ENCODE measurements around the gene LYPD1.

The LYPD1 gene

DNA sequence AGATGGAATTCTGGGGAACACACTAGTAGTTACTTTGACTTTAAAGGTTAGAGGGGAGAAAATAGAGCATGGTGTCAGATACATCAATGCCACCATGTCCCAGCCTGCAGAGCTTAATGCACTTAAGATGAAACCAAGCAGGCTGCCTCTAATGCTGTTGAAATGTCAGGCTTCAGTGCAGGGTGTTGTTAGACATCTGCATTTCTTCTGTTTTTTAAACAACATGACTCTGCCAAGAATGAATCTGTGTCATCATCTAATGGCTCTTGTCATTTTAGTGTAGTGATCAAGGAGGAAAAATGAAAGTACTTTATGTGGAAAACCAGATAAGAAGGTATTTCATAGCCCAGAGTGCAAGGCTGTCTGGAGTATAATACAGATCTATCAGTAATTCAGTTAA lies 29.9 kb downstream of the LYPD1 start:
- TF ChIP-seq CREB1 (IDR thresholded peaks at IDR 0.05; ENCODE audit: low read depth) (no peak), FOXM1 (IDR thresholded peaks at IDR 0.05; ENCODE audit: borderline replicate concordance, low read depth) (no peak), EGR1 (IDR thresholded peaks at IDR 0.05) (no peak), CEBPB (IDR thresholded peaks at IDR 0.05) (no peak), ZBTB7A (IDR thresholded peaks at IDR 0.05; ENCODE audit: low read depth) (no peak), TEAD4 (IDR thresholded peaks at IDR 0.05) (no peak), TAF1 (IDR thresholded peaks at IDR 0.05; ENCODE audit: low read depth) (no peak), YY1 (IDR thresholded peaks at IDR 0.05; ENCODE audit: low read depth) (no peak)
- TF ChIP-seq, protein P1, sequence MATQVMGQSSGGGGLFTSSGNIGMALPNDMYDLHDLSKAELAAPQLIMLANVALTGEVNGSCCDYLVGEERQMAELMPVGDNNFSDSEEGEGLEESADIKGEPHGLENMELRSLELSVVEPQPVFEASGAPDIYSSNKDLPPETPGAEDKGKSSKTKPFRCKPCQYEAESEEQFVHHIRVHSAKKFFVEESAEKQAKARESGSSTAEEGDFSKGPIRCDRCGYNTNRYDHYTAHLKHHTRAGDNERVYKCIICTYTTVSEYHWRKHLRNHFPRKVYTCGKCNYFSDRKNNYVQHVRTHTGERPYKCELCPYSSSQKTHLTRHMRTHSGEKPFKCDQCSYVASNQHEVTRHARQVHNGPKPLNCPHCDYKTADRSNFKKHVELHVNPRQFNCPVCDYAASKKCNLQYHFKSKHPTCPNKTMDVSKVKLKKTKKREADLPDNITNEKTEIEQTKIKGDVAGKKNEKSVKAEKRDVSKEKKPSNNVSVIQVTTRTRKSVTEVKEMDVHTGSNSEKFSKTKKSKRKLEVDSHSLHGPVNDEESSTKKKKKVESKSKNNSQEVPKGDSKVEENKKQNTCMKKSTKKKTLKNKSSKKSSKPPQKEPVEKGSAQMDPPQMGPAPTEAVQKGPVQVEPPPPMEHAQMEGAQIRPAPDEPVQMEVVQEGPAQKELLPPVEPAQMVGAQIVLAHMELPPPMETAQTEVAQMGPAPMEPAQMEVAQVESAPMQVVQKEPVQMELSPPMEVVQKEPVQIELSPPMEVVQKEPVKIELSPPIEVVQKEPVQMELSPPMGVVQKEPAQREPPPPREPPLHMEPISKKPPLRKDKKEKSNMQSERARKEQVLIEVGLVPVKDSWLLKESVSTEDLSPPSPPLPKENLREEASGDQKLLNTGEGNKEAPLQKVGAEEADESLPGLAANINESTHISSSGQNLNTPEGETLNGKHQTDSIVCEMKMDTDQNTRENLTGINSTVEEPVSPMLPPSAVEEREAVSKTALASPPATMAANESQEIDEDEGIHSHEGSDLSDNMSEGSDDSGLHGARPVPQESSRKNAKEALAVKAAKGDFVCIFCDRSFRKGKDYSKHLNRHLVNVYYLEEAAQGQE (IDR thresholded peaks at IDR 0.05; ENCODE audit: low read depth): no peak
- TF ChIP-seq, protein P2, sequence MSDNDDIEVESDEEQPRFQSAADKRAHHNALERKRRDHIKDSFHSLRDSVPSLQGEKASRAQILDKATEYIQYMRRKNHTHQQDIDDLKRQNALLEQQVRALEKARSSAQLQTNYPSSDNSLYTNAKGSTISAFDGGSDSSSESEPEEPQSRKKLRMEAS (IDR thresholded peaks at IDR 0.05): no peak

DNA sequence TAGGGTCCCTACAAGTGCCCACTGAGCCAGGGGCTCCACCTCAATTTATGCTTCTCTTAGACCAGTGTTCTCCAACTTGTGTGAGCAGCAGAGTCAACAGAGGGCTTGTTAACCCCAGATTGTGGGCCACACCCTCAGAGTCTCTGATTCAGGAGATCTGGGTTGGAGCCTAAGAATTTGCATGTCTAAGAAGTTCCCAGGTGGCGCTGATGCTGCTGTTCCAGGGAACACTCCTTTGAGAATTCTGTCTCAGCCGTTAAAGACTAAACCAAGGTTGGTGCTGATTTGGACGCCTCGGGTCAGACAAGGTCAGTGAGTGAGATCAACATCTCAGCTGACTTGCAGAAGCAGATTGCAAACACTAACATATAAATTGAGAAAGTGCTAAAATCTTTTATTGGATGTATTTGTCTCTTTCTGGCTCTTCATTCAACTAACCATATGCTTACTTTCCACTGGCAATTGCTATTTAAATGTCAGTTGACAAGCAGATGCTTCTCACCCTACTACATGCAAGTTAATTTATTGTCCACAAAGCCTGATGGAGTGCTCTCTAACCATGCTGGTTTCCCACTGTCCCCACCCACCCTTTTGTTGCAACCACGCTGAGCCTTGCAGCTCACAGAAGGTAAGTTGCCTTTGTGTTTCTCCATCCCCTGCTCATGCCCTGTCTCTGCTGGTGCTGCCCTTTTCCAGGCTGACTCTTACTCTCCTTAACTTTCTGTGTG lies 31.5 kb downstream of the LYPD1 start:
- TF ChIP-seq ZBTB7A (IDR thresholded peaks at IDR 0.05; ENCODE audit: low read depth): no peak
- no peak for TF ChIP-seq TCF12 (IDR thresholded peaks at IDR 0.05; ENCODE audit: low read depth)
- no peak for TF ChIP-seq TEAD4 (IDR thresholded peaks at IDR 0.05)
- no peak for TF ChIP-seq CREB1 (IDR thresholded peaks at IDR 0.05; ENCODE audit: low read depth)
- no peak for TF ChIP-seq CEBPB (IDR thresholded peaks at IDR 0.05)
- TF ChIP-seq, protein P3, sequence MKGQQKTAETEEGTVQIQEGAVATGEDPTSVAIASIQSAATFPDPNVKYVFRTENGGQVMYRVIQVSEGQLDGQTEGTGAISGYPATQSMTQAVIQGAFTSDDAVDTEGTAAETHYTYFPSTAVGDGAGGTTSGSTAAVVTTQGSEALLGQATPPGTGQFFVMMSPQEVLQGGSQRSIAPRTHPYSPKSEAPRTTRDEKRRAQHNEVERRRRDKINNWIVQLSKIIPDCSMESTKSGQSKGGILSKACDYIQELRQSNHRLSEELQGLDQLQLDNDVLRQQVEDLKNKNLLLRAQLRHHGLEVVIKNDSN (IDR thresholded peaks at IDR 0.05): no peak
- TF ChIP-seq EP300 (IDR thresholded peaks at IDR 0.05; ENCODE audit: borderline replicate concordance): no peak
- no peak for TF ChIP-seq NFIC (IDR thresholded peaks at IDR 0.05)
- TF ChIP-seq, protein P2 (IDR thresholded peaks at IDR 0.05): no peak
- no peak for TF ChIP-seq FOXM1 (IDR thresholded peaks at IDR 0.05; ENCODE audit: borderline replicate concordance, low read depth)
- no peak for TF ChIP-seq EGR1 (IDR thresholded peaks at IDR 0.05)
- TF ChIP-seq, protein P1 (IDR thresholded peaks at IDR 0.05; ENCODE audit: low read depth): no peak
- no peak for TF ChIP-seq RAD21 (IDR thresholded peaks at IDR 0.05; ENCODE audit: low read depth)
- no peak for TF ChIP-seq YY1 (IDR thresholded peaks at IDR 0.05; ENCODE audit: low read depth)
- no peak for TF ChIP-seq TAF1 (IDR thresholded peaks at IDR 0.05; ENCODE audit: low read depth)

DNA sequence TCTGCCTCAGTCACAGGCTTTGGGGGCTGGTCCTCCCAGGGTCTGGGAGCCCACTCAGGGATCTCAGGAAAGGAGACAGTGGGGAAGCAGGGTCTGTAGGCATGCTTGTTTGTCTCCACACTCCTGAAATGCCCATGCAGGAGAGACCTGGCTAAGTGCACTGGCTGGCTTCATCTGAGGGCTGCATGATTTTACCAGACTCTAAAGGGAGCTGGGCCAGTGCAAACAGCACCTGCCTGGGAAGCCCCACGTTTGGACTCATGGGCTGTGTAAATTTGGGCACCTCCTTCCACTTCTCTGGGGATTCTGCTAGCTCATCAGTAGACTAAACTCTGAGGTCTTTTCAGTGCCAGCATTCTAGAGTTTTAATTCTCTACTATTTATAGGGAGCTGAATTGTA lies 33.7 kb downstream of the LYPD1 start:
- TF ChIP-seq TCF12 (IDR thresholded peaks at IDR 0.05; ENCODE audit: low read depth) (no peak), RAD21 (IDR thresholded peaks at IDR 0.05; ENCODE audit: low read depth) (no peak), YY1 (IDR thresholded peaks at IDR 0.05; ENCODE audit: low read depth) (no peak), NFIC (IDR thresholded peaks at IDR 0.05) (no peak), CREB1 (IDR thresholded peaks at IDR 0.05; ENCODE audit: low read depth) (no peak), CEBPB (IDR thresholded peaks at IDR 0.05) (no peak), EP300 (IDR thresholded peaks at IDR 0.05; ENCODE audit: borderline replicate concordance) (no peak), FOXM1 (IDR thresholded peaks at IDR 0.05; ENCODE audit: borderline replicate concordance, low read depth) (no peak), EGR1 (IDR thresholded peaks at IDR 0.05) (no peak)
- TF ChIP-seq, protein P2 (IDR thresholded peaks at IDR 0.05): no peak
- TF ChIP-seq, protein P1 (IDR thresholded peaks at IDR 0.05; ENCODE audit: low read depth): no peak

DNA sequence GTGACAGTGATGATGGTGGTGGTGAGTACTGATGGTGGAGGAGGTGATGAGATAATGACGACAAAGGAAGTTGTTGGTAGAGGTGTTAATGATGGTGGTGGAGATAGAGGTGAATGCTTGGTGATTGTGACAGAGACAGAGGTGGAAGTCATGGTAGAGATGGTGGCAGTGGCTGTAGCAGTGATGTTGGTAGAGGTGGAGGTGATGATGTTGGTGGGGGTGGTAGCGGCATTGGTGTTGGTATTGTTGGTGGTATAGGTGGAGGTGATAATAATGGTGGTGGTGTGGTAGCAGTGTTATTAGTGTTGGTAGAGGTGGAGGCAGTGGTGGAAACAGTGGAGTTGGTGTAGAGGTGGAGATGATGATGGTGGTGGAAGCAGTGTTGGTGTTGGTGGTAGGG lies 36.4 kb downstream of the LYPD1 start:
- TF ChIP-seq TAF1 (IDR thresholded peaks at IDR 0.05; ENCODE audit: low read depth) (no peak), YY1 (IDR thresholded peaks at IDR 0.05; ENCODE audit: low read depth) (no peak), NFIC (IDR thresholded peaks at IDR 0.05) (no peak), EGR1 (IDR thresholded peaks at IDR 0.05) (no peak), TCF12 (IDR thresholded peaks at IDR 0.05; ENCODE audit: low read depth) (no peak), TEAD4 (IDR thresholded peaks at IDR 0.05) (no peak), EP300 (IDR thresholded peaks at IDR 0.05; ENCODE audit: borderline replicate concordance) (no peak), FOXM1 (IDR thresholded peaks at IDR 0.05; ENCODE audit: borderline replicate concordance, low read depth) (no peak), CREB1 (IDR thresholded peaks at IDR 0.05; ENCODE audit: low read depth) (no peak), RAD21 (IDR thresholded peaks at IDR 0.05; ENCODE audit: low read depth) (no peak), ZBTB7A (IDR thresholded peaks at IDR 0.05; ENCODE audit: low read depth) (no peak), CEBPB (IDR thresholded peaks at IDR 0.05) (no peak)
- TF ChIP-seq, protein P3 (IDR thresholded peaks at IDR 0.05): no peak
- TF ChIP-seq, protein P1 (IDR thresholded peaks at IDR 0.05; ENCODE audit: low read depth): no peak
- TF ChIP-seq, protein P2 (IDR thresholded peaks at IDR 0.05): no peak

Data from Ishikawa (cell line).